Measurements from ENCODE around the gene SLC37A3.
"Not testable (repeated sequence)": the region's sequence is repeated elsewhere in the genome, so short reads cannot be mapped to it uniquely, and the experiment has no call there.

Gene SLC37A3

DNA sequence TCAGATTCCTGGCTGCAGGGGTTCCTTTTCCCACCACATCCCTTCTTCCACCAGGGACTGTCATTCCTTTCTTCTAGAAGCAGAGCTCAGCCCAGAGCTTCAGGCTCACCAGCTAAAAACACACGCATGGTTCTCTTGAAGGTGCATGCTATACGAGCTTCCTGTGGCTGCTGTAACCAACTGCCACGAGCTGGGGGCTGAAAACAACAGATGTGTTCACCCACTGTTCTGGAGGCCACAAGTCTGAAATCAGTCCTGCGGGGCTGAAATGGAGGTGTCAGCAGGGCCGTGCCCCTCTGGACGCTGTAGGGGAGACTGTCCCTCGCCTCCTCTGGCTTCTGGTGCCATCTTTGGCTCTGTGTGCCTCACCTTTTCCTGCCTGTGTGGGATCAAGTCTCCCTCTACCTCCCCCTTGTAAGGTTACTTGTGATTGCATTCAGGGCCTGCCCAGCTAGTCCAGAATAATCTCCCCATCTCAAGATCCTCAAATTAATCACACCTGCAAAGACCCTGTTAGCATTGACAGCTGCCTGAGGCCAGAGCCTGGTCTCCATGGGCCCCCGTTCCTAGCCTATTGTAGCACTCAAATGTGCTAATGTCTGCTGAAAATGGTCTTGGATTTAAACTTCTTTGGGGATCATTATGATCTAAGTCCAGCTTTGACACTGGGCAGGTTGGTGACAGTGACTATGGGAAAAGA, 19.3 kb upstream of the SLC37A3 start:
- no peak for DNase-seq (ENCODE audit: low spot score)
- Histone ChIP-seq H3K4me3 (no peak overlapping the region), H3K27ac (no peak overlapping the region)
- TF ChIP-seq, protein P1, sequence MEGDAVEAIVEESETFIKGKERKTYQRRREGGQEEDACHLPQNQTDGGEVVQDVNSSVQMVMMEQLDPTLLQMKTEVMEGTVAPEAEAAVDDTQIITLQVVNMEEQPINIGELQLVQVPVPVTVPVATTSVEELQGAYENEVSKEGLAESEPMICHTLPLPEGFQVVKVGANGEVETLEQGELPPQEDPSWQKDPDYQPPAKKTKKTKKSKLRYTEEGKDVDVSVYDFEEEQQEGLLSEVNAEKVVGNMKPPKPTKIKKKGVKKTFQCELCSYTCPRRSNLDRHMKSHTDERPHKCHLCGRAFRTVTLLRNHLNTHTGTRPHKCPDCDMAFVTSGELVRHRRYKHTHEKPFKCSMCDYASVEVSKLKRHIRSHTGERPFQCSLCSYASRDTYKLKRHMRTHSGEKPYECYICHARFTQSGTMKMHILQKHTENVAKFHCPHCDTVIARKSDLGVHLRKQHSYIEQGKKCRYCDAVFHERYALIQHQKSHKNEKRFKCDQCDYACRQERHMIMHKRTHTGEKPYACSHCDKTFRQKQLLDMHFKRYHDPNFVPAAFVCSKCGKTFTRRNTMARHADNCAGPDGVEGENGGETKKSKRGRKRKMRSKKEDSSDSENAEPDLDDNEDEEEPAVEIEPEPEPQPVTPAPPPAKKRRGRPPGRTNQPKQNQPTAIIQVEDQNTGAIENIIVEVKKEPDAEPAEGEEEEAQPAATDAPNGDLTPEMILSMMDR (IDR thresholded peaks at IDR 0.05), result no peak

DNA sequence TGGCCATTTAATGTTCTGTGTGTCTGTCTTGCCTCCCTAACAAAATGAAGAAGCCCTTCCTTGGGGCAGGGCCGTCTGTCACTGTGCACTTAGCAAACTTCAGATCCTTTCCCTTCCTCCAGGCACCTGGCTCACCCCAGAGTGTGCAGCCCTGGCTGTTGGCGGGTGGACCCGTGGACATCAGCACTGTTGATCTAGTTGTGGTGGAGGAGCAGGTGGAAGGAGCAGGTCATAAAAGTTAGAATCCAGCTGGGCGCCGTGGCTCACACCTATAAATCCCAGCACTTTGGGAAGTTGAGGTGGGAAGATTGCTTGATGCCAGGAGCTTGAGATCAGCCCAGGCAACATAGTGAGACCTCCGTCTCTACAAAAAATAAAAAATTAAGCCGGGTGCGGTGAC, 18.2 kb upstream of the SLC37A3 start:
- Histone ChIP-seq H3K27ac (no peak overlapping the region), H3K4me3 (no peak overlapping the region)
- TF ChIP-seq, protein P1 (IDR thresholded peaks at IDR 0.05), result no peak
- no peak for DNase-seq (ENCODE audit: low spot score)

DNA sequence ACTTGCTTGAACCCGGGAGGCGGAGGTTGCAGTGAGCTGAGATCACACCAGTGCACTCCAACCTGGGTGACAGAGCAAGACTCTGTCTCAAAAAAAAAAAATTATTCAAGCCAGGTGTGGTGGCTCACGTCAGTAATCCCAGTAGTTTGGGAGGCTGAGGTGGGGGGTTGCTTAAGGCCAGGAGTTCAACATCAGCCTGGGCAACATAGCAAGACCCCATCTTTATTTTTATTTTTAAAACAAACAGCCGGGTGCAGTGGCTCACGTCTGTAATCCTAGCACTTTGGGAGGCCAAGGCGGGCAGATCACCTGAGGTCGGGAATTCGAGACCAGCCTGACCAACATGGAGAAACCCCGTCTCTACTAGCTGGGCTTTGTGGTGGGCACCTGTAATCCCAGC, 17.5 kb upstream of the SLC37A3 start:
- H3K27ac ChIP-seq; H3K4me3 ChIP-seq; DNase-seq (ENCODE audit: low spot score): not testable (repeated sequence)

DNA sequence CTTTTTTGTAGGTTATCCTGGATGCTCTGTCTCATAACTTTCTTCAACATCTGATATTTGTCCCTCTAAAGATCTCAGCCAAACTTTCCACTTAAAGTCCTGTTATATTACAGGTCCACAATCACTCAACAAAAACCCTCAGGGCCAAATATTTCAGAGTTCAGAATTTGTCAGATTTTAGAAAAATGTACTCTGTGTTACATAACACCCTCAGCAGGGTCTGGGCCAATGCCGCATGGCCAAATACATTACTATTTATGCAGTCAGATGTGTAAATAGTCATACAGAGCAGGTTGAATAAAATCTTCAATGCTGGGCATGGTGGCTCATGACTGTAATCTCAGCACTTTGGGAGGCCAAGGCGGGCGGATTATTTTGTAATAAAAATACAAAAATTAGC, 17.0 kb upstream of the SLC37A3 start:
- no peak overlapping the region for H3K4me3 ChIP-seq
- TF ChIP-seq, protein P1 (IDR thresholded peaks at IDR 0.05), result no peak
- DNase-seq (ENCODE audit: low spot score), result no peak
- H3K27ac ChIP-seq, result no peak overlapping the region

DNA sequence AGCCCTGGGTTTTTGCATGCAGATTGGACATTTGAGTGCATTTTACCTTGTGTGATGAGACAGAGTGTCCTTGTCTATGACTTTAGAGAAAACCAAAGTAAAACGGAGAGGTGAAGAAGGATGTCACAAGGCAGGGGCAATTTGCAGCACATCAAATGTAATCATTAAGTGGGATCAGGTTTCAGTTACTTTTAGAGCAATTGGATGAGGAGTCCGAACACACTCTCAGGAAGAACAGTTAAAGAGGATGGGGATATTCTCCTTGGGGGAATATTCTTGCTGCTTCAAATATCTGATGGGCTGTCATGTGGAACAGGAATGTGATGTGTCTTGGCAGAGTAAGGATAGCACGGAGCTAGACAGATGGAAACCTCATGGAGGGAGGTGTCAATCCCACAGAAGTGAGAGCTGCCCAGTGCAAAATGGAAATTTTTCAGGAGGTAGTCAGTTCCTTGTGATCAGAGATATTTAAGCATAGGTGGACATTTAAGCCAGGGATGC, 6.3 kb upstream of the SLC37A3 start:
- no peak overlapping the region for H3K4me3 ChIP-seq
- no peak for DNase-seq (ENCODE audit: low spot score)
- TF ChIP-seq, protein P1 (IDR thresholded peaks at IDR 0.05), result no peak
- H3K27ac ChIP-seq, result no peak overlapping the region

DNA sequence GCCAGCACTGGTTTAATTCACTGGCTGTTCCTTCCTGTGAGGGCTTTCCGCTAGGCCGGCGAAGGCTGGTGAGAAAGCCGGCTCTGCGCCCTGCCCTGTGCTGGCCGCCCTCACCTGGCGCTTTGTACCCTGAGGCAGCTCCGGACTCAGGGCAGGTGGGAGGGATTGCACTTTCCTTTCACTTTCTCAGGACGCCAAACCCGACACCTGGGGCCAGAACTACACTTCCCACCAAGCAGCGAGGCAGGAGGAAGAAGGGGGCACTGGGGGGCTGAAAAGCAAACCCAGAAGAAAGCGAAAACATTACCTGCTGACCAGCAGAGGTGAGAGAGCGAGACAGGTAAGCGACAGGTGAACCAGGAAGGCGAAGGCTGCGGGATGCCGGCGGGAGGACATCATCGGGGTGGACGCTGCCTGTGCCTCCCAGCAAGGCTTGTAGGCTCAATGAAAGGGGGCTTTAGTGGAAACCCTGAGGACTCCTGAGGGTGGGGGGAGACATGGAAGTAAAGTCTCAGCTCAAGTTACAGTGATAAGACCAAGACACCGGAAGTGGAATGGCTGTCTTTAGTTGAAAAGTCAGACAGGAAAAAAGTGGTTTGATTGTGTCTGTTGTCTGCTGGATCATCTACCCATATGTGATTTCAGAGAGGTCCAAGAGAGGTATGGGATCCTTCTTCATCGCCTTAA, 5.7 kb upstream of the SLC37A3 start, which contains the start of gene RAB19:
TSS of gene RAB19 (plus strand) at position 181 of the 687 bp plus-strand sequence. CDS start 3,589 bp downstream, outside the sequence.
- H3K4me3 ChIP-seq, result peak within 1 kb of the TSS; percentile 52
- TF ChIP-seq, protein P1 (IDR thresholded peaks at IDR 0.05), result no peak
- no peak within 1 kb of the TSS for H3K27ac ChIP-seq
- no peak for DNase-seq (ENCODE audit: low spot score)

DNA sequence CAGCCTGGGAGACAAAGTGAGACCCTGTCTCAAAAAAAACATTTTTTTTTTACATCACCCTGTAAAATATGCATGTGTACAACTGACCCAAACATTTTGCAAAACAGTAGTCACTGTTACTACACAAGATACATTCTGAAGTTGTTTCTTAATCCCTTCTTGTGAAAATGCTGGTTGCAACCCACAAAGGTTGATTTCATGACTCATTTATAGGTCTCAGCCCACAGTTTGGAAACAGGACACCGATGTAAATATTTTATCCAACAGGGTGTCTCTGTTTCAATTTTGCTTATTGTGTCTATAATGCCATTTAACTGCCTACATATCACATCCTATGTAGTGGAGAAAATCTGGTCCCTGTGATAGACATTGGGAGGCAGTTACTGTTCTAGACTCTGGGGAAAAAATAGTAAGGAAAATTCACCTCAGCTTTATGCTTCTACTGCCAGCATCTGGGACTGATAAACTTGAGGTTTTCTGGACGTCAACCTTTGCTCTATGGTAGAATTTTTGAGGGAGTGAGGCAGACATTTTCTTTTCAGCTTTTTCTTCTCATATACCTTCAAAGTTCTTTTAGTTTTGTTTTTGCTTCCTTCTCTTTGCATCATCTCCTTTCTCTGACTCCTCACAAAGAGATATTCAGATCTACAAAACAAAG, 4.0 kb upstream of the SLC37A3 start:
- no peak for DNase-seq (ENCODE audit: low spot score)
- TF ChIP-seq, protein P1 (IDR thresholded peaks at IDR 0.05), result no peak
- Histone ChIP-seq H3K4me3 (no peak overlapping the region), H3K27ac (no peak overlapping the region)
